CD4-positive, alpha-beta T cell treated with Interleukin-12 subunit alpha and Interleukin-12 subunit beta, for 1 hour (primary cell): ENCODE measurements around the gene TTC29.
"Not testable (repeated sequence)": the region's sequence is repeated elsewhere in the genome, so short reads cannot be mapped to it uniquely, and the experiment has no call there.

ENCODE experiments used
- DNase-seq: peaks from one replicate; pipeline ENCODE4 v3.0.0-alpha.2; 2020

TTC29 gene

DNA sequence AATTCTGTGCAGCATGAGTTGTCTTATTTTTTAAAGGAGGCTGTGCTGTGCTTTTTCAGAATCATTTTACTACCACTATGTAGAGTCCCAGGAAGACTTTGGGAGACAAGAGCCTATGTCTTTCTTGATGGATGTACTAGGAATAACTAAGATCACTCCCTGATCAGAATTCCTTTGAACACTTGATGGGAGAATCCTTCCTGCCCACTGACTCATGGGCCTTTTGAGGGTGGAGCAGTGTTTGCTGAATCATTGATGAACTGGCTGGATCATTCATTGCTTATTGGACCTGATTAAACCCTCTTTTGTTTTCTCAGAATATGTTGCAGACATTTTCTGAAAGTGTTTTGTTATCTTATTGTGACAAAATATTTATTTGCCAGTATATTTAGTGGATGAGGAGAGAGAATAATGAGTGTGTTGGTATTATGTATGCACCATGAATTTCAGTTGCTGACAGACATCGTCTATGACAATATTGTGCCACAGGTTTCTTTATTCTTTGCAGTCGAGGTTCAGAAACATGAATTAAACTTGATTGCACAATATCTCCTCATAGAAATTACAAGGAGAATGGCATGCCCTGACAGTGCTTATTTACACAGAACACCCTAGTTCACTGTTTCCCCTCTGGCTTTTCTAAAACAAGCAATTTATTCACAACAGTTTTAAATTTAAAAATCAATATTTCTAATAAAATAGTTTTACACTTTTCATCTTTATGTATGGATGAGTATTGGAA is 270.7 kb downstream of the TTC29 start:
- no peak for DNase-seq

DNA sequence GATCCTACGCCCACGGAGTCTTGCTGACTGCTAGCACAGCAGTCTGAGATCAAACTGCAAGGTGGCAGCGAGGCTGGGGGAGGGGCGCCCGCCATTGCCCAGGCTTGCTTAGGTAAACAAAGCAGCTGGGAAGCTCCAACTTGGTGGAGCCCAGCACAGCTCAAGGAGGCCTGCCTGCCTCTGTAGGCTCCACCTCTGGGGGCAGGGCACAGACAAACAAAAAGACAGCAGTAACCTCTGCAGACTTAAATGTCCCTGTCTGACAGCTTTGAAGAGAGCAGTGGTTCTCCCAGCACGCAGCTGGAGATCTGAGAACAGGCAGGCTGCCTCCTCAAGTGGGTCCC is 281.7 kb downstream of the TTC29 start:
- DNase-seq, result not testable (repeated sequence)

DNA sequence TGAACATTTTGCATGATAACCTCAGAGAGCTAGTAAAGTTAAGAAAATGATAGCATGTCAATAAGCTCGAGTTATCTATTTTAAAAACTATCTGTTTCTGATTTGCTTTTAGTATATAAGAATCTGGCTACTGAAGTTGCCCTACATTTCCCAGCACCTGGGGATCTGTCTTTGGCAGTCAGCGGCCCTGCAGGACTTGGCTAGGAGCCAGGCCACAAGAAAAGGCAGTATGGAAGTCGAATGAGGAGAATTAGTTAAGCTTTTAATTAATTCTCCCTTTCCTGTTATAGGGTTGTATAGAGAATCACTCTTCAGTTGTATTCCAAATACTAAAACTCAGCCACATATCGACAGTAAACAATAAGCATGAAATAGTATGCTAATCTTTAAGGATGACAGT is 284.3 kb downstream of the TTC29 start:
- DNase-seq, result no peak
